ENCODE measurements around the gene FOXA2. TPM values are rescaled to one million over a fixed set of nuclear protein-coding genes. Genes with fewer than 3 reads are reported as not detected.

Gene FOXA2
- total RNA-seq, 1 donor from 2014 or later = not detected

DNA sequence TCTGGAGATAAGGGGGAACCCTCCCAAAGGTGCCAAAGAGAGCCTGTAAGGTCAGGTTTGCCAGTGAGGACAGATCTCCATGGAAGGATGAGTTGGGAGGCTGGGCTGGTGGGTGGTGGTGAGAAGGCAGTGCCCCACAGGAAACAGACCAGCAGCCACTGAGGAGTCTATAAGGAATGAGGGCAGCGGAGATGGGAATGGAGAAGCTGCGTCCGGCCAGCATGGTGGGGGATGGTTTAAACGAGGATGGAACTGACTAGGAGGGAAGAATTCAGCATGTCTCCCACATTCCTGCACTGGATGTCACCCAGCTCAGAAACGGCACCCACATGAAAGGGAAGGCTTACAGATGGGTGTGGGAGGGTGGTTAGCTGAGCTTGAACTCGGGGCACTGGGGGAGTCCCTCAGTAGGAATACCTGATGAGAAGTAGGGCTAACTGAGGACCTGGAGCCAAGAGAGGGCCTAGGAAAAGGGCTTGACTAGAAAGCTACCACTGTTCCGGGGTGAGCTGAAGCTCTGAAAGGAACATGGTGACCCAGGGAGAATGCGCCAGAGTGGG lies 53.2 kb downstream of the FOXA2 start:
- ATAC-seq (ENCODE audit: low read depth) (no peak), DNase-seq (no peak)
- intact Hi-C loops (cut with micrococcal nuclease) = no loop called here
- Mint-ChIP-seq H3K4me3 (no peak overlapping the region), H3K27ac (no peak overlapping the region), H3K4me1 (no peaks in the 10 kb centered on the region), H3K36me3 (ENCODE audit: low read depth) (no peaks in the 10 kb centered on the region), H3K27me3 (no peaks in the 10 kb centered on the region), H3K9me3 (no peaks in the 10 kb centered on the region)
- CTCF ChIA-PET = no interaction called here
- TF ChIP-seq CTCF (IDR thresholded peaks at IDR 0.05) = no peak
- POLR2A ChIA-PET = no interaction called here
